Mucosa of descending colon (tissue), 3 donors: ENCODE measurements around the gene MYOZ2. TPM values are rescaled to one million over a fixed set of nuclear protein-coding genes. Genes with fewer than 3 reads are reported as not detected.

ENCODE experiments used
- ATAC-seq: fragments of 200-7000 bp; cut with Tn5 transposase; one replicate; pipeline ENCODE4 v1.9.1; 2020; ENCODE audit warnings: mild to moderate bottlenecking, moderate library complexity
- DNase-seq, 3 donors: peaks; one replicate each; pipeline ENCODE4 v3.0.0-alpha.2; 2020
- H3K36me3 ChIP-seq: fragments of 200-600 bp; one replicate; pipeline ENCODE4 v1.8.0; 2021; ENCODE audit warnings: low read depth, mild to moderate bottlenecking
- H3K4me1 ChIP-seq: fragments of 200-600 bp; one replicate; pipeline ENCODE4 v1.8.0; 2021; ENCODE audit warnings: low read depth, mild to moderate bottlenecking
- H3K4me3 ChIP-seq: fragments of 200-600 bp; one replicate; pipeline ENCODE4 v1.8.0; 2021; ENCODE audit warnings: mild to moderate bottlenecking
- H3K9me3 ChIP-seq: fragments of 200-600 bp; one replicate; pipeline ENCODE4 v1.8.0; 2021; ENCODE audit warnings: mild to moderate bottlenecking
- intact Hi-C, 2 donors: fragments of 100-400 bp; cut with DNase I in 1 of 2; cut with micrococcal nuclease in 1 of 2; formaldehyde crosslinking; loops; one replicate each; pipeline versions ENCODE4 v1.11.0 to v1.11.1; 2022; cut with DNase I, micrococcal nuclease
- total RNA-seq, 3 donors: library from RNA; stranded (reverse); fragmentation: NEBNext Ultra II Directional in 2 of 3; extraction: Animal tissue kit (Norgen Biotek cat#: 25700) in 2 of 3; gene quantifications; one replicate each; pipeline versions ENCODE4 v1.2.1 to v1.2.4, GENCODE V29; 2021 to 2023
- TF ChIP-seq, protein P1 (sequence below): fragments of 200-600 bp; IDR thresholded peaks from one replicate; pipeline ENCODE4 v1.8.0; 2022; ENCODE audit warnings: antibody characterized with exemption, mild to moderate bottlenecking
- donor health status: DM: no; HTN: no; CAD: no; lungs with moderate emphysema.
- donor health status: DM: no; HTN: no; CAD: no.
- donor health status: DM: no; HTN: yes; CAD: no.

Gene MYOZ2
- total RNA-seq, 3 donors from 2014 or later, result 0.20 to 0.63 (median 0.29) TPM

DNA sequence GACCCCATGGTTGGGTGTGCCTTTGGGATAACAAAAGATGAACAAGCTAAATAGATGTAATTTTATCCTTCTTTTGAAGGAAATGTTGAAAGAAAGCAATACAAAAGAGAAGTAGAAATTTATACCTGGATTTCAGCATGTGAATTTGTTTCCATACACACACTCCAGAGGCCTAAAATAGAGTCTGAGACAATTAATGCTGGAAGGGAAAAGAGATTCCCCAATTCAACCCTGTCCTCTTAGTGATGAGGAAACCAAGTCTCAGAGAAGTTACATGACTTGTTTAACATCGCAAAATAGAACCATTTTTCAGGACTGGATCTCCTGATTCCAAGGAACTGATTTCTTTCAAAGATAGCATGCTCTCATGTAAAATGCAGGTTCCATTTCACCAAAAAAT, 37.3 kb upstream of the MYOZ2 start:
- Histone ChIP-seq H3K4me3 (no peak overlapping the region), H3K36me3 (no peaks in the 10 kb centered on the region), H3K9me3 (no peaks in the 10 kb centered on the region), H3K4me1 (peaks cover 17% of the 10 kb centered on the region)
- DNase-seq, result no peak
- TF ChIP-seq, protein P1, sequence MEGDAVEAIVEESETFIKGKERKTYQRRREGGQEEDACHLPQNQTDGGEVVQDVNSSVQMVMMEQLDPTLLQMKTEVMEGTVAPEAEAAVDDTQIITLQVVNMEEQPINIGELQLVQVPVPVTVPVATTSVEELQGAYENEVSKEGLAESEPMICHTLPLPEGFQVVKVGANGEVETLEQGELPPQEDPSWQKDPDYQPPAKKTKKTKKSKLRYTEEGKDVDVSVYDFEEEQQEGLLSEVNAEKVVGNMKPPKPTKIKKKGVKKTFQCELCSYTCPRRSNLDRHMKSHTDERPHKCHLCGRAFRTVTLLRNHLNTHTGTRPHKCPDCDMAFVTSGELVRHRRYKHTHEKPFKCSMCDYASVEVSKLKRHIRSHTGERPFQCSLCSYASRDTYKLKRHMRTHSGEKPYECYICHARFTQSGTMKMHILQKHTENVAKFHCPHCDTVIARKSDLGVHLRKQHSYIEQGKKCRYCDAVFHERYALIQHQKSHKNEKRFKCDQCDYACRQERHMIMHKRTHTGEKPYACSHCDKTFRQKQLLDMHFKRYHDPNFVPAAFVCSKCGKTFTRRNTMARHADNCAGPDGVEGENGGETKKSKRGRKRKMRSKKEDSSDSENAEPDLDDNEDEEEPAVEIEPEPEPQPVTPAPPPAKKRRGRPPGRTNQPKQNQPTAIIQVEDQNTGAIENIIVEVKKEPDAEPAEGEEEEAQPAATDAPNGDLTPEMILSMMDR, result no peak
- intact Hi-C loops, result no loop called here
- ATAC-seq, result no peak

DNA sequence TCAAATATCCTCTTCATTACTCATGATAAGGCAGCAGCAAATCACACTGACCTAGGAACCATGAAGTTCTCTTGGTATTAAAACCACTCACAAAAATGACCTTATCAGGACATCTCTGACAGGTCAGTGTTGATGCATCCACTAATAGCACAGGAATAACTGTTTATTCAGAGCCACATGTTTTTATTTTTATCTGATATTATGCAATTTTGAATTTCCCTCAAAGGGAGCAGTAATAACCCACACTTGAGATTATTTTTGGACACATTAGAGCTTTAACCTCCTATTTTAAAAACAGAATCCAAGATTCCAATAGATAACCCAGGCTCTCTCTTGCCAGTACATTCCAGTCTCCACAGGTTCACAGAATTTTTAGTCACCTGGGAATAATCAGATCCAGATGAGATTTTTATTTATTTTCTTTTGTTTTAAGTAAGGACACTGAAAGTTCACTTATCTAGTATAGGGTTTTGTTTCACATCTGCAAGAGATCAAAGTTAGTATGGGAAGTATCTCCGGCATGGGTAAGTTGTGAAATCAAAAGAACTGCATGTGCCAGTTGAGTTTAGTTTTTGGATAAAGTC, 36.3 kb upstream of the MYOZ2 start:
- intact Hi-C loops, result no loop called here
- Histone ChIP-seq H3K36me3 (no peaks in the 10 kb centered on the region), H3K4me3 (no peak overlapping the region), H3K4me1 (peaks cover 27% of the 10 kb centered on the region), H3K9me3 (no peaks in the 10 kb centered on the region)
- TF ChIP-seq, protein P1, result no peak
- no peak for DNase-seq
- no peak for ATAC-seq

DNA sequence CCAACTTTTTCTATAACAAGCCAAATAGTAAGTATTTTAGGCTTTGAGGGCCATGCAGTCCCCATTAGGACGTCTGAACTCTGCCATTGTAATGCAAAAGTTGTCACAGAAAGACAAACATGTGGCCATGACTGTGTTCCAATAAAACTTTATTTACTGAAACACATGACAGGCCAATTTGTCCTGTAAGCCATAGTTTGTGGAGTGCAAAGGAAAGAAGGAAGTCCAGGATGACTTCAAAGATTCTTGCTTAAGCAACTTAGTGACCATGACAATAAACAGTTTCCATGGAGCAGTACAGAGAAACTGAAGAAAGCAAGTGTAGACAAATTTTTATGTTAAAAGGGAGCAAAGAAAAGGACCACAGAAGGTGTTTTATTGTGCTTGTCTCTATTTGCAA, 35.0 kb upstream of the MYOZ2 start:
- Histone ChIP-seq H3K4me3 (no peak overlapping the region), H3K4me1 (peaks cover 26% of the 10 kb centered on the region), H3K36me3 (no peaks in the 10 kb centered on the region)

DNA sequence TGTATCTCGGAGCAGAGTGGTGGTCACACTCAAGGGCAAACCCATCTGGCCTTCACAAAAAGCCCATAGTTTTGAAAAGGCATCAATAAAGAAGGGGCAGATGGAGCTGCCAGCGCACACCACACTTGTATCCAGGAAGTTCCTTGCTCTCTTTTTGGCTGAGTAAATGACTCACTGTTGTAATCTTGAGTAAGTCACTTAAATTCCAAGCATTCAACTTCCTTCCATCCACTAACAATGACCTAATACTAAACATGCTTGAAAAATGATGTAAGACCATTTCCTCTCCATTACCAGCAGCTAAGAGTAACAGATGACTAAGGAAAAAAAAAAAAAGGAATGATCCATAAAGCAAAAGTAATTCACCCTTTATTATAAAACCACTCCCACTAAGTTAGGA, 32.4 kb upstream of the MYOZ2 start:
- peaks cover 23% of the 10 kb centered on the region for H3K4me1 ChIP-seq
- no peaks in the 10 kb centered on the region for H3K9me3 ChIP-seq
- no peak overlapping the region for H3K4me3 ChIP-seq
- intact Hi-C loops, result no loop called here
- peak; percentile 86 for ATAC-seq
- DNase-seq, result peak in 2 of 3 donors; percentile 41 to 61
- H3K36me3 ChIP-seq, result no peaks in the 10 kb centered on the region
- TF ChIP-seq, protein P1, result no peak

More for the DNA sequence above, 35.0 kb upstream of the MYOZ2 start:
- H3K9me3 ChIP-seq, result no peaks in the 10 kb centered on the region
- DNase-seq (no peak), ATAC-seq (peak; percentile 45)
- TF ChIP-seq, protein P1, result no peak
- intact Hi-C loops, result no loop called here

DNA sequence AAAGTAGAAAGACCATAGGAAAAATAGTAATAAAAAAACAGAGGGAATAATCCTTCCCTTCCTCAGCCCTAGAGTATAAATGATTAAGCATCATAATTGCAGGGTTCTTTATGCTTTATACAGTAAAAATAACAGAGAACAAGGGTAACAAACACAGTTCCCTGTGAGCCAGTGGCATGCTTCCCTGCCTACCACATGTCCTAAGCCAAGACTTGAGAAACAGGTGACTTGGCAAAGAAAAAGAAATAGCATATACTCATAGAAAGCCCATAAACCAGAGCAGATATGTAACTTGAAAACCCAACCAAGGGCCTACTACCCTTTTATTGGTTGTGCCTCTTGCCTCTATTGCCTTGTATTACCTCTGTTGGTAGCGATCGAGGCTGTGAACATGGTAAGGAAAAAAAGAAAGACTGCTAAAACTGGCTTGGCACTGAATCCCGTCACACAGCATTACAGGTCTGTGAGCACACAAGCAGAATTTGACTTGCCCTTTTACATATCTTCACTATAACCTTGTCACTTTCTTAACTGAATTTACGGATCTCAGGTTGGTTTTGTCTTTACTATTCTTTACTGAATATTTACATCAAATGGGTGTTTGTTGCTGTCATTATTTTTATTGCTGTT, 30.9 kb upstream of the MYOZ2 start:
- DNase-seq, result peak in 1 of 3 donors; percentile 40

More for the DNA sequence above, 30.9 kb upstream of the MYOZ2 start:
- TF ChIP-seq, protein P1, result no peak
- H3K4me3 ChIP-seq, result no peak overlapping the region
- H3K36me3 ChIP-seq, result no peaks in the 10 kb centered on the region
- no peaks in the 10 kb centered on the region for H3K9me3 ChIP-seq
- intact Hi-C loops, result no loop called here
- H3K4me1 ChIP-seq, result peaks cover 23% of the 10 kb centered on the region
- ATAC-seq, result peak; percentile 31
